HUDEP-2 (cell line): Measurements from ENCODE around the gene TRAPPC6A.
A peak's percentile ranks its signal among the peaks of the same experiment; 100 is the strongest.

Experiments used
- DNase-seq, 76 experiments: peaks; one replicate each; lab custom pipeline; 2025; ENCODE audit not compliant: unreplicated experiment in 76 of 76; lab: John Stamatoyannopoulos, UW

TRAPPC6A gene

GRCh38 chr19:45150180-45150579 lies 27.9 kb downstream of the TRAPPC6A start:
- DNase-seq: no peak

GRCh38 chr19:45149129-45149528 lies 28.9 kb downstream of the TRAPPC6A start:
- DNase-seq: no peak

- no peak for DNase-seq
Measured at GRCh38 chr19:45147835-45148676, 30.0 kb downstream of the TRAPPC6A start.

- no peak for DNase-seq
Measured at GRCh38 chr19:45146741-45147205, 31.3 kb downstream of the TRAPPC6A start.

- no peak for DNase-seq
Measured at GRCh38 chr19:45146251-45146650, 31.8 kb downstream of the TRAPPC6A start.

GRCh38 chr19:45145270-45146189 lies 32.5 kb downstream of the TRAPPC6A start:
- DNase-seq: no peak

- DNase-seq: no peak
Measured at GRCh38 chr19:45144431-45145269, 33.4 kb downstream of the TRAPPC6A start.

- DNase-seq: no peak
Measured at GRCh38 chr19:45142726-45143110, 35.3 kb downstream of the TRAPPC6A start.

GRCh38 chr19:45142016-45142725 lies 35.9 kb downstream of the TRAPPC6A start:
- no peak for DNase-seq

GRCh38 chr19:45141203-45141900 lies 36.7 kb downstream of the TRAPPC6A start:
- DNase-seq: no peak

- no peak for DNase-seq
Measured at GRCh38 chr19:45140533-45140932, 37.5 kb downstream of the TRAPPC6A start.

- no peak for DNase-seq
Measured at GRCh38 chr19:45140144-45140503, 37.9 kb downstream of the TRAPPC6A start.

- no peak for DNase-seq
Measured at GRCh38 chr19:45139286-45140143, 38.5 kb downstream of the TRAPPC6A start.

- DNase-seq: peak in 1 of 76 experiments; percentile 15
Measured at GRCh38 chr19:45138303-45138751, 39.7 kb downstream of the TRAPPC6A start.

- DNase-seq: no peak
Measured at GRCh38 chr19:45137179-45137761, 40.8 kb downstream of the TRAPPC6A start.

GRCh38 chr19:45136507-45137178 lies 41.4 kb downstream of the TRAPPC6A start:
- DNase-seq: peak in 1 of 76 experiments; percentile 9

- no peak for DNase-seq
Measured at GRCh38 chr19:45135176-45135885, 42.7 kb downstream of the TRAPPC6A start.
